Ecto neural progenitor cell (in vitro differentiated cells): ENCODE results near the gene SCARF2.
A peak's percentile ranks its signal among the peaks of the same experiment; 100 is the strongest.
"Not testable (repeated sequence)": the region's sequence is repeated elsewhere in the genome, so short reads cannot be mapped to it uniquely, and the experiment has no call there.

Experiments used
- DNase-seq: peaks from one replicate; pipeline ENCODE4 v3.0.0-alpha.2; 2018; ENCODE audit warnings: low spot score

SCARF2 gene, protein sequence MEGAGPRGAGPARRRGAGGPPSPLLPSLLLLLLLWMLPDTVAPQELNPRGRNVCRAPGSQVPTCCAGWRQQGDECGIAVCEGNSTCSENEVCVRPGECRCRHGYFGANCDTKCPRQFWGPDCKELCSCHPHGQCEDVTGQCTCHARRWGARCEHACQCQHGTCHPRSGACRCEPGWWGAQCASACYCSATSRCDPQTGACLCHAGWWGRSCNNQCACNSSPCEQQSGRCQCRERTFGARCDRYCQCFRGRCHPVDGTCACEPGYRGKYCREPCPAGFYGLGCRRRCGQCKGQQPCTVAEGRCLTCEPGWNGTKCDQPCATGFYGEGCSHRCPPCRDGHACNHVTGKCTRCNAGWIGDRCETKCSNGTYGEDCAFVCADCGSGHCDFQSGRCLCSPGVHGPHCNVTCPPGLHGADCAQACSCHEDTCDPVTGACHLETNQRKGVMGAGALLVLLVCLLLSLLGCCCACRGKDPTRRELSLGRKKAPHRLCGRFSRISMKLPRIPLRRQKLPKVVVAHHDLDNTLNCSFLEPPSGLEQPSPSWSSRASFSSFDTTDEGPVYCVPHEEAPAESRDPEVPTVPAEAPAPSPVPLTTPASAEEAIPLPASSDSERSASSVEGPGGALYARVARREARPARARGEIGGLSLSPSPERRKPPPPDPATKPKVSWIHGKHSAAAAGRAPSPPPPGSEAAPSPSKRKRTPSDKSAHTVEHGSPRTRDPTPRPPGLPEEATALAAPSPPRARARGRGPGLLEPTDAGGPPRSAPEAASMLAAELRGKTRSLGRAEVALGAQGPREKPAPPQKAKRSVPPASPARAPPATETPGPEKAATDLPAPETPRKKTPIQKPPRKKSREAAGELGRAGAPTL

DNA sequence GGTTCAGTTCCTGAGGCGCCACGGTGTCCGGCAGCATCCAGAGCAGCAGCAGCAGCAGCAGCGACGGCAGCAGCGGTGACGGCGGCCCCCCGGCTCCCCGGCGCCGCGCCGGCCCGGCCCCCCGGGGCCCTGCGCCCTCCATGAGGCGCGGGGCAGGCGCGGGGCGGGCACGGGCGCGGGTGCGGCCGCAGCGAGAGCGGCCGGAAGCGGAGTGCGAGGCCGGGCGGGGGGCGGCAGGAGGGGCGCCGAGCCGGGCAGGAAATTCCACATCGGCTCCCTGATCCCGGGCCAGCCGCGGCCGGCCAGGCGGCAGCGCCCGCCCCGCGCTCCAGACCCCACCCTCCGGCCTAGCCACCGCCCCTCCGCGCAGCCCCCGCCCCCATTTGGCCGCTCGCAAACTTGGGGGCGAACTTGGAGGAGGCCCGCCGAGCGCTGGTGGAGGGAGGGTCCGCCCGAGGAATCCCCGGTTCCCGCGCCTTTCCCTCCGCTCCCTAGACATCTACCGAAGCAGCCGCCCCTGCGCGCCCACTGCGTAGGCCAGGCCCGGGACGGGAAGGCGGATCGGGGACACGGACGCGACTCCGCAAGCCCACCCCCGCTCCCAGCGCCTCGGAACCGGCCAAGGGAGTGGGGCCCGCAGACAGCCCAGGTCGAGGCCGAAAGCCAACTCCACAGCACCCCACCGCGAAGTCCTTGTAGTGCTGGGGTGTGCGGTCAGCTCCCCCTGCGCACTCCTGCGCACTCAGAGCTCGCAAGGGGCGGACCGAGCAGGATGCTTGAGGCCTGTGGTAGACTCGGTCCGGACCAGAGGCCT lies at the start of gene SCARF2:
SCARF2 (minus strand) TSS at position 213 of the 814 bp plus-strand sequence; CDS start at position 142, 71 bp downstream.
- peak; percentile 74 for DNase-seq

DNA sequence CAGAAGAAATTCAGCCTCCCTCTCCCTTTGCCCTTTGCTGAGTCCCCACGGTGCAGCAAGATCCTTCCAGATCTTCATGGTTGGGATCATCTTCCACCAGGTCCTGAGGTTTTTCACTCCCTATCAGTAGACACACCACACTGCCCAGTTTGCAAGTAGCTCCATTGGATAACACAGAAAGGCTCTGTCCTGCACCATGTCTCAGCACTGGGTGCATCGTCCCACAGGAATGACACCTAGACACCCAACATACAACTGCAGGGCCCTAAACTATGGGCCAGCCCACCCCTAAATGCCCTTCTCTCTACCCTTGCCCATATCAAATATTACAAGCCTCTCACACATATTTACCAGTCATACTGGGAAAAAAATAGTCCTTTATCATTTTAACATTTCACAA lies 48.6 kb upstream of the SCARF2 start:
- no peak for DNase-seq

DNA sequence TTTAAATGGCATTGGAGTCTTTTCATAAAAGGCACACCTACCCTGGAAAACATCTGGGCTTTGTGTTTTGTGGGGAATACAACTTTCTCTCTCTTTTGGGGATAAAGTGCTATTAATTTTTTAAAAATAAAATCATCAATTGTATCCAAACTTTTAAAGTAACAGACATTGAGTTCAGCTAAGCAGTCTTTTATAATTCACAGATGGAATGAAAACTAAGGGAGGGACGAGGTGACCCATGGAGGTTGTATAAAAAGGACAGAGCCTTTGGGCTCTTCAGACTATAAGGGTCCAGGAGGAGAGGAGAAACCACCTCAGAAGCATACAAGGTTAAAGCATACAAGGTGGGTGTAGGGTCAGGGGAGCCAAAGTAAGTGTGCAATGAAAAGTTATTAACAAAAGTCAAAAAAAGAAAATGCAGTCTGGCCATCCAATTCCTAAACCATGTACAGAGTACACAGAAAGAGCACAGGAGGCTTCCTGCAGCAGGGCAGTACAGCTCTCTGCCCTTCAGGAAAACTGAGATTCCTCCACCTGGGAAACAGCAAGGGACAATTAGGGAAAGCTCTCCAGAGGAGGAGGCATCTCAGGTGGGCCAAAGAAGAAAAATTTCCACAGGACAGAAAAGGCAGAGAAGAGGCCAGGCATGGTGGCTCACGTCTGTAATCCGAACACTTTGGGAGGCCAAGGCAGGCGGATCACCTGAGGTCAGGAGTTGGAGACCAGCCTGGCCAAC lies 47.5 kb upstream of the SCARF2 start:
- no peak for DNase-seq

DNA sequence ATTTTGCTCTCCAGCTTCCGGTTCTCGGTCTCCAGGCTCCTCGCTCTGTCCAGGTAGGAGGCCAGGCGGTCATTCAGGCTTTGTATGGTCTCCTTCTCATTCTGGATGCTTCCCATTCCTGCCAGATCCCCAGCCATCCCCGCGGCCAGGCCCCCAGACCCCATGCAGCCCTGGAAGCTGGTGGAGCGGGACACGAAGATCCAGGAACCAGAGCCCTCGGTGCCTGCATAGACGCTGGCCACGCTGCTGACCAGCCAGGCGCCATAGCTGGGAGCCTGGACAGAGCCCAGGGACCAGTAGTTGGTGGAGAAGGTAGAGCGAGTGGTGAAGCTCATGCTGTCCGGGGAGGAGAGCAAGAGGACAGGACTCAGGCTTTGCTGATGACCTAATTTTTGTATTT lies 46.1 kb upstream of the SCARF2 start:
- DNase-seq, result no peak

DNA sequence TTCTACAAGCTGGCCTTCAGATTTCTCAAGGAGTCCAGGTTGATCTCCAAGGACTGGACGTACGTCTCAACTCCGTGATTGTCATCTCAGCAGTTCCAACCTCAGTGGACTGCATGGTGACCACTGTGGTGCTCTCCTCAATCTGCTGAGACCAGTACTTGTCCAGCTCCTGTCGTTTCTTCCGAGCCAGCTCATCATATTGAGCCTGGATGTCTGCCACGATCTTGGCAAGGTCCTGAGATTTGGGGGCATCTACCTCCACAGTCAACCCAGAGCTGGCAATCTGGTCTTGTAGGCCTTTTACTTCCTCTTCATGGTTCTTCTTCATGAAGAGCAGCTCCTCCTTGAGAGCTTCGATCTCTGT lies 45.5 kb upstream of the SCARF2 start:
- not testable (repeated sequence) for DNase-seq

DNA sequence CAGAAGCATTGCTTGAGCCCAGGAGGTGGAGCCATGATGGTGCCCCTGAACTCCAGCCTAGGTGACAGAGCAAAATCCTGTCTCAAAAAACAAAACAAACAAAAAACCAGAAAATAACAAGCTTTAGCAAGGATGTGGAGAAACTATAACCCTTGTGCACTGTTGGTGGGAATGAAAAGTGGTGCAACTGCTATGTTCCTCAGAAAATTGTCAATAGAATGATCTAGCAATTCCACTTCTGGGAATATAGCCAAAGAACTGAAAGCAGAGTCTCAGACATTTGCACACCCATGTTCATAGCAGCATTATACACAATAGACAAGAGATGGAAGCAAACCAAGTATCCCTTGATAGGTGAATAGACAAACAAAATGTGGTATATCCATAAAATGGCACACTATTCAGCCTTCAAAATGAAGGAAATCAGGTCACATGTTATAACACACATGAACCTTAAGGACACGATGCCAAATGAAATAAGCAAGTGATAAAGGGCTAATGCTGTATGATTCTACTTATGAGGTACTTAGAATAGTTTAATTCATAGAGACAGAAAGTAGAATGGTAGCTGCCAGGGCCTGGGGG lies 42.1 kb upstream of the SCARF2 start:
- no peak for DNase-seq

DNA sequence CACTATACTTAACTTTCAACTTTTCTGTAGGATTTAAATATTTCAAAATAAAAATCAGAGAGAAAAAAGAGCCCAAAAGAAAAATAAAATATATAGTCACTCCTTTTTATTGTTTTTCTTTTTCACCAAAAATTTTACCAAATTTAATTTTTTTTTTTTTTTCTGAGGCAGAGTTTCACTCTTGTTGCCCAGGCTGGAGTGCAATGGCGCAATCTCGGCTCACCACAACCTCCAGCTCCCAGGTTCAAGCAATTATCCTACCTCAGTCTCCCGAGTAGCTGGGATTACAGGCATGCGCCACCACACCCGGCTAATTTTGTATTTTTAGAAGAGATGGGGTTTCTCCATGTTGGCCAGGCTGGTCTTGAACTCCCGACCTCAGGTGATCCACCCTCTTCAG lies 40.4 kb upstream of the SCARF2 start:
- not testable (repeated sequence) for DNase-seq

DNA sequence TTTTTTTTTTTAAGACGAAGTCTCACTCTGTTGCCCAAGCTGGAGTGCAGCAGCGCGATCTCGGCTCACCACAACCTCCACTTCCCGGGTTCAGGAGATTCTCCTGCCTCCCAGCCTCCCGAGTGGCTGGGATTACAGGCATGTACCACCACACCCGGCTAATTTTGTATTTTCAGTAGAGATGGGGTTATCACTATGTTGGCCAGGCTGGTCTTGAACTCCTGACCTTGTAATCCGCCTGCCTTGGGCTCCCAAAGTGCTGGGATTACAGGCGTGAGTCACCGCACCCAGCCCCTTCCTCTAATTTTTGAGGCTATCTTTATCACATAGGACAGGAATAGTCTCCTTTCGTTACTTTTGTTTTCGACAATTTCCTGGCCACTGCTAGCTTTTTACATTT lies 37.9 kb upstream of the SCARF2 start:
- not testable (repeated sequence) for DNase-seq

DNA sequence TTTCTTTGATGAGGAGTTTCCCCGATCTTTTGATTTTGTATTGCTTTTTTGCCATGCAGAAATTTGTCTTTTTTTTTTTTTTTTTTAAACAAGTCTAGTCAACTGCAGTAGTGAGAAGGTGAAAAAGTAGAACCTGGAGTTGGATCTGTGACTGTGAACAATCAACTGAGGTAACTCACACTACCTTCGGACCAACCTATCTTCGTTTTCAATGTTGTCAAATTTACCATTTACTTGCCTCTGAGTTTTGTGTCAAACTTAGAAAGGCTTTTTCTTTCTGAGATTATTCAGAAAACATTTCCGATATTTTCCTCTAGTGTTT lies 37.5 kb upstream of the SCARF2 start:
- DNase-seq, result no peak

DNA sequence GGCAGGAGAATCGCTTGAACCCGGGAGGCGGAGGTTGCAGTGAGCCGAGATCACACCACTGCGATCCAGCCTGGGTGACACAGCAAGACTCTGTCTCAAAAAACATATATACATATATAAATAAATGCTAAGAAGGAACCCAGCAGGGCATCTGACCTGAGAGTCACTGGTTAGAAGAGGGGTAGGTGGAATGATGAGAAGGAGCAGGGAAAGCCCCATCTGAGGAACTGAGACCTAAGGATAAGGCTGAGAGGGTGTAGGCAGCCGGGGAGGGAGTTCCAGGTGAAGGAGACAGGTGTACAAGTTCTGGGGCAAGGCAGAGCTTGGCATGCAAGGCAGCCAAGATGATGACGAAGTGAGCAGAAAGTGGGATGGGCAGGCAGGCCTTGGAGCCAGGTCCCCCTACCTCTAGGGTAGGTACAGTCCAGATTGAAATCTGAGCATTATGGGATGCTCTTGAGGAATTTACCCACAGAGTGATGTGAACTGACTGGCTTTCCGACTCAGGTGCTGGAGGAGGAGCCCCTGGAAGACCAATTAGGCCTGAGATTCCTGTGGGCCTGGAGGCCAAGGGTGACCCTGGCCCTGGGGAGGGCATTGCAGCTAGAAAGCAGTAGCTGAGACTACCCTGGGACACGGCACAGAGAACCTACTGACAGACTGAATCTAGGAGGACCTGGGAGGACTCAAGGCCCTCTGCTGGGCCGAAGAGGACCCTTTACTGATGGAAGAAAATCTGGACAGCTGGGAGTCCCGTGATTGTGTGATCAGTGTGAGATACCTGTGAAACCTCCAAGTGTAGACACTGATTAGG lies 35.2 kb upstream of the SCARF2 start:
- DNase-seq, result no peak

DNA sequence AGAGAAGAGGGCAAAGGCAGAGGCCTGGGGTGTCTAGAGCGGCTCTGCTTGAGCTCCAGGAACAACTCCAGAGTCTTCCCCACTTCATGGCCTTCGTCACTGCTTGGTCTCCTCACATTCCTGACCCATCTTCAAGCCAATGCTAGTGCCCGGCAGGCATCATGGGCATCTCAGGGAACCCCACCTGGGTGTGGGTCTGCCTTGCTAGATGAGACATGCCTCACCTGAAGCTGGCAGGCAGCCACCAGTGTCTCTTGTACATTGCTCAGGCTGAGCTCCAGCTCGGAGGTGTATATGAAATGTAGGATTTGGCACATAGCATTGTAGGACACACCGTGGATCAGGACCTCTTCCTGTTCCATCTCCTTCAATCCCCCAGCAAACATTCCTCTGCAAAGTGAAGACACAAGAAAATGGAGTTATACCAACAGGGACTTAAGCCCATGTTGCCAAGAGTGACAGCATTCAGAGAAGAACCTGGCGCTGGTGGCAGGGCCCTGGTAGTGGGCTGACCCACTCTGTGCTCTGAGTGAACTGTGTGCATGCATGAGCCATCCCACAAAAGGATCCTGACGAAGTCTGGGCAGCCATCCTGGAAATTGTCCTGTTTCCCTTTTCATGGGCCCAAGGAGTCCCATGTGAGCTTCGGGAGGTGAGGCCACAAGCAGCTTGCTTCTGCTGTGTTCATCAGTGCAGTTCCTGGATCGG lies 33.7 kb upstream of the SCARF2 start:
- DNase-seq, result no peak

DNA sequence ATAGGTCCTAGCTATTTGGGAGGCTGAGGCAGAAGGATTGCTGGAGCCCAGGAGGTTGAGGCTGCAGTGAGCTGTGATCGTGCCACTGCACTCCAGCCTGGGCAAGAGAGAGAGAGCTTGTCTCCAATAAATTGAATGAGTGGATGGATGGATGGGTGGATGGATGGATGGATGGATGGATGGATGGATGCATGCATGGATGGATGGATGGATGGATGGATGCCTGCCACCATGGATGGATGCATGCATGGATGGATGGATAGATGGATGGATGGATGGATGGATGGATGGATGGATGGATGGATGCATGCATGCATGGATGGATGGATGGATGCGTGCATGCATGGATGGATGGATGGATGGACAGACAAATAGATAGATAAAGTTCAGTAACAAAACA lies 32.9 kb upstream of the SCARF2 start:
- DNase-seq, result not testable (repeated sequence)

DNA sequence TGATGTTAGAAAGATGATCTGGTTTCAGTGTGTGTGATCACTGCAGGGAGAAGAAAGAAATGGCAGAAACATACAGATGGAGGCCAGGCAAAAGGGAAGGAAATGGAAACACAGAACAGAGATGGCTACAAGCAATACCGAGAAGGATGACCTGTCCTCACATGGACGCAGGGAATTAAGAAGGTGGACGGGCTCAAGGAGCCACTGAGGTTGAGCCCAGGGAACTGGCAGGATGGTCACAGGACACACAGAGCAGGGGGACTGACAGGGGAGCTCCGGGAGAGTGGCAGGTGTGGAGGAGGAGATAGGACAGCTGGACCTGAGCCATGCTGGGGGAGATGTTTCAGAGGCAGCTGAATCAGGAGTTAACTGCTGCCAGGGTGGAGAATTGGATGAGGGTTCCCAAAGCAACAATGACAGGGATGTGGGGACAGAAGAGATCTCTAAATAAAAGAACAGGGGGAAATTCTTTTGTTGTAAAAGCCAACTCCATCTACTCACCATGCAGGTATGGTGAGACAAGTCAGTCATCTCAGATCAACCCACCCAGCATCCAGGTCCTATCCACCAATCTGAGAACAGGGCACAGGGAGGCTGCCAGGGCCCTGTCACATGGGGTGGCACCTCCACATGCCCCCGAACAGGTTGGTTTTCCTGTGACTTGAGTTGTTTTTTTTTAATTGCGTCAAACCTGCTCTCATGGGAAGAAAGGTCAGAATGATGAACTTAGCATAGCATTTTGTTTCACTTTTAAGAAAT lies 31.7 kb upstream of the SCARF2 start:
- DNase-seq, result no peak

DNA sequence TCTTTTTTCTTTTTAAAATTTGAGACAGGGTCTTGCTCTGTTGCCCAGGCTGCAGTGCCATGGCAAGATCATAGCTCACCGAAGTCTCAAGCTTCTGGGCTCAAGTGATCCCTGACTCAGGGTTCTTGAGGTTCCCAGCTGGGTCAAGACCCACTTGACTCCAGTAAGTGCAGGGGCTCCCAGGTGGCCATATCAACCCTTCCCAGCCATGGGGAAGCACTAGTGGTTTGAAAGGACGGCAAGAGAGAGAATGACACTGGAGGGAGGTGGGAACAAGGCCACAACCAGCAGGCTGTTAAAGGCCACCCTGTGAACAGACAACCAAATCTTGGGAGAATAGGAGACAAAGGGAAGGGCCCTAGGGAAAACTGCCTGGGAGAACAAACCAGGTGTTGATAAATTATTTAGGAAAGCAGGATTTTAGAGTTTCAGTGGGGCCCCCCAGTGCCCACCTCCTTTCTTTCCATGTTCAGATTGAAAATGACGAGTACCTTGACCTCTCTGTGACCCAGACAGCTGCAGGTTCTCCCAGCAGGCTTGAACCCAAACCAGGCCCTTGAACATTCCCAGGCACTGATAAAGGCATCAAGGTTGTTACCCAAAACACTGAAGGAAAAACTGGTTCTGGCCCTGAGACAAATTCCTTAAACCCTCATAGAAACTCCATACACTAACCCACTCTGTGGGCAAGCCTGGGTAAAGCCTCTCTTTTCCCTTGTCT lies 29.2 kb upstream of the SCARF2 start:
- no peak for DNase-seq

DNA sequence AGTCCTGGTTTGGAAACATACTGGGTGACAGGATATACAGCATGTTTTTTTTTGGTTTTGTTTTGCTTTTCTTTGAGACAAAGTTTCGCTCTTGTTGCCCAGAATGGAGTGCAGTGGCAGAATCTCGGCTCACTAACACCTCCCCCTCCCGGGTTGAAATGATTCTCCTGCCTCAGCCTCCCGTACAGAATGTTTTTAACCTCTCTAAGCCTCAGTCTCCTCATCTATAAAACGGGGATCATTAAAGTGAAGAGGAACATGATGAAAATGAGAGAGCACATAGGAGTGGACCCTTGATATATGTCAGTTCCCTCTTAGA lies 28.1 kb upstream of the SCARF2 start:
- DNase-seq, result no peak

DNA sequence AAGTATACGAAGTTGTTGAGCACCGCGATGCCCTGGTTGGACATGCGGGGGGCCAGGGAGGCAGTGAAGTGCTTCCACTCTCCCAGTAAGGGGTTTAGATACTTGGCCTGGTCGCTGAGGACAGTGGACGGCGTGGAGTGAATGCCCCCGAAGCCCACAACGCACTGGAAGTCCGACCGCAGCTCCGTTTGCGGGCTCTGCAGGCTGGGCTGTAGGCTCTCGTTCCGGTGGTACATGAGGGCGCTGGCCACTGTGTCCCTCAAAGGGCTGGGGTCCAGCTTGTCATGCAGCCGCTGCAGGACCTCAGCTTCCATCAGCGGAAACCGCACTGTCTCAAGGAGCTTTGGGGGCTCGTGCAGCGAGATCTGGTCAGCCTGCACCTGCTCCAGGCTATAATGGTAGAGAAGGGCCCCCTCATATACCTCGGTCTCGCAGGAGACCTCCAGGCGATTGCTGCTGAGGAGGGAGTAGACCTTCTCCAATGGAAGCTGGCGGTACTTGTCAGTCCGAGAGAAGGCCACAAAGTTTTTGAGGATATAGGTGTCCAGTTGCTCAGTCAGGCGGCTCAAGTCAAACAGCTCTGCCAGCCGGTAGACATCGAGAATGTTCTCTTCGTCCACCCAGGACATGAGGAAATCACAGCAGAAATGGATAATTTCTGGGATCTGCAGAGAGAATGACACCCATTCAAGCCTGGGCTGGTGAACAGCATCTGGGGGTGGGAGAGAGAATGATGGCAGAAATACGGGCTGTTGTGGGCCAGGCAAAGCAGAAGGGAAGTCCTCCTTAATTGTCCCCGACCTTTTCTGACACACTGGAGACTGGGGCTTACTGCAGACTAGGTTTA lies 27.5 kb upstream of the SCARF2 start:
- no peak for DNase-seq

DNA sequence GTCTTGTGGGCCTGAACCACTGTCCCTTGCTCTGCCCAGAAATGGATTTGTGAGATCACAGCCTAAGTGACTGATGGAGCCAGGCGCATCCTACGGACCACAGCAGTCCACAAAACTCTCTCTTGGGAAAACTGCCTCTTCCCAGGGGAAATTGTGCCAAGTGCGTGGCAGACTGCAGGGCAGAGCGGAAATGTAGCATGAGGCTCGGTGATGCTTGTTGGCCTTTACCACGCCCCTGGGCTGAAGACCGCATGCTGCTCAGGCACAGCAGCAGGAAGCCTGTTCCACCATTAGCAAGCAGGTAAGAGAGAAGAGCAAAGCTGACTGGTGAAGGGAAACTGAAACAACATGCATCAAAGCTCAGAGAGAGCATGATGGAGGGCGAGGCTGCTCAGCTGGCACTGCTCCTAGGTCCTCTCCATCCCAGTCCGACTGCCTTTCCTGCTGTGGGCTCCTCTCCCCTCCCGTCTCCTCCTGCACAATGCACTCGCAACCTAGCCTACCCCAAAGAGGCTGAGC lies 26.5 kb upstream of the SCARF2 start:
- DNase-seq, result no peak
